OCI-LY7 (cell line): ENCODE data around the gene ZNF214.

ENCODE experiments used
- CTCF ChIP-seq: fragments of 200-600 bp; sonication (generic); conservative IDR thresholded peaks from 2 replicates; pipeline ENCODE4 v1.5.1; 2014; ENCODE audit warnings: mild to moderate bottlenecking, antibody characterized with exemption, low read length, moderate library complexity, mixed read lengths
- EZH2phosphoT487 ChIP-seq: fragments of 200-600 bp; sonication (generic); IDR thresholded peaks from 2 replicates; pipeline ENCODE4 v1.6.1; 2018; ENCODE audit warnings: low read depth, borderline replicate concordance, mild to moderate bottlenecking, mixed run types, antibody characterized with exemption, low read length, moderate library complexity, mixed read lengths

DNA sequence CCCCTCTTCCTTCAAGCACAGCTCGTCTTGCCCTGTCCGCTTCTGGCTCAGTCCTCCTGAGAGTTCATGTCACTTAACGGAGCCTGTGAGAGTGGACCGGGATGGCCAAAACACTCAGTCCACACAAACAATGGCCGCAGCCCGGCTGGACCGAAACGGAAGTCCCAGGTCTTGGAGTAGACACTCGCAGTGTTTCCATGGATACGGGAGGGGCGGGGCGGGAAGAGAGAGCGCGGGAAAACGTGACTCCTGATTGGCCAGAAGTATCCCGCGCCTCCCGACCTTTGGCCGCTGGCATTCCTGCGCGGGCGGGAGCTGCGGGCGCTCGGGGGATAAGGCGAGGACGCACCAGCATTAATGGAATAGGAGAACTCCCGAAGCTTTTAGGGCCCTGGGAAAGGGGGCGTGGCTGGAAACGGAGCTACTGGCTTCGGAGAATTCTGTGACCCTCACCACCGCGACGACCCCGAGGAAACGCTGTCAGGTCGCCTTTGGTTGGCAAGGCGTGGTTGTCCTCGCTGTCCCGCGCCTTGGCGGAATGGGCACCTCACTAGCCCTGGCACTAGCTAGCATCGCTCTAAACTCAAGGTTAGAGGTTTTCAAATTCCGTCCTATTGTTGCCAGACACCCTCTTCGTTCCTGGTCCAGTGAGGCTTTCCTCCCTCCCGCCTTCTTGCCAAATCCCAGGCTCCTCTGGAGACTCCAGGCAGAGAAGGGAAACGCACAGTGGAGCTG is at the start of gene ZNF214, which contains the start of gene NLRP14:
- no peak for TF ChIP-seq EZH2phosphoT487
- TF ChIP-seq CTCF = no peak
